Prostate gland (tissue), 2 donors: ENCODE results near the gene STX1B.

Experiments
- POLR2A ChIP-seq: fragments of 450-650 bp; IDR thresholded peaks from one replicate; pipeline ENCODE4 v1.6.1; 2016; ENCODE audit warnings: antibody characterized with exemption, mild to moderate bottlenecking
- POLR2AphosphoS5 ChIP-seq: sonication (generic); formaldehyde crosslinking; IDR thresholded peaks from one replicate; pipeline ENCODE4 v1.6.1; 2017; ENCODE audit warnings: antibody characterized with exemption
- TF ChIP-seq, protein P1 (sequence below), 4 experiments: fragments of 200-600 bp in 2 of 4; fragments of 450-650 bp in 2 of 4; sonication (generic) in 2 of 4; IDR thresholded peaks; 1 replicate in 3 of 4; 2 replicates in 1 of 4; pipeline ENCODE4 v1.5.1; 2016 to 2019; ENCODE audit warnings: antibody characterized with exemption in 4 of 4, mild to moderate bottlenecking in 2 of 4, moderate library complexity in 2 of 4

DNA sequence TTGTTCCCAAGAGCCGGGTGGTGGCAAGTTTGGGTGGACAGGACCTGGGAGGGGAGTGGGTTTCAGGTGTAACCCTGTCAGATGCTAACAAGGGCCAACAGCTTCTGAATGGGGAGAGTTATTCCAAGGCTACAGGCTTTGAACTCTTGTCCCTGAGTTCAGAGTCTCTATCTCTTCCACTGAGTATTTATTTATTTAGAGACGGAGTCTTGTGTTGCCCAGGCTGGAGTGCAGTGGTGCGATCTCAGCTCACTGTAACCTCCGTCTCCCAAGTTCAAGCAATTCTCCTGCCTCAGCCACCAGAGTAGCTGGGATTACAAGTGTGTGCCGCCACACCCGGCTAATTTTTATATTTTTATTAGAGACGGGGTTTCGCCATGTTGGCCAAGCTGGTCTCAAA, 55.4 kb downstream of the STX1B start:
- TF ChIP-seq, protein P1, sequence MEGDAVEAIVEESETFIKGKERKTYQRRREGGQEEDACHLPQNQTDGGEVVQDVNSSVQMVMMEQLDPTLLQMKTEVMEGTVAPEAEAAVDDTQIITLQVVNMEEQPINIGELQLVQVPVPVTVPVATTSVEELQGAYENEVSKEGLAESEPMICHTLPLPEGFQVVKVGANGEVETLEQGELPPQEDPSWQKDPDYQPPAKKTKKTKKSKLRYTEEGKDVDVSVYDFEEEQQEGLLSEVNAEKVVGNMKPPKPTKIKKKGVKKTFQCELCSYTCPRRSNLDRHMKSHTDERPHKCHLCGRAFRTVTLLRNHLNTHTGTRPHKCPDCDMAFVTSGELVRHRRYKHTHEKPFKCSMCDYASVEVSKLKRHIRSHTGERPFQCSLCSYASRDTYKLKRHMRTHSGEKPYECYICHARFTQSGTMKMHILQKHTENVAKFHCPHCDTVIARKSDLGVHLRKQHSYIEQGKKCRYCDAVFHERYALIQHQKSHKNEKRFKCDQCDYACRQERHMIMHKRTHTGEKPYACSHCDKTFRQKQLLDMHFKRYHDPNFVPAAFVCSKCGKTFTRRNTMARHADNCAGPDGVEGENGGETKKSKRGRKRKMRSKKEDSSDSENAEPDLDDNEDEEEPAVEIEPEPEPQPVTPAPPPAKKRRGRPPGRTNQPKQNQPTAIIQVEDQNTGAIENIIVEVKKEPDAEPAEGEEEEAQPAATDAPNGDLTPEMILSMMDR (IDR thresholded peaks at IDR 0.05), result no peak
- TF ChIP-seq POLR2A (no peak), POLR2AphosphoS5 (no peak)
